Neural progenitor cell (in vitro differentiated cells): ENCODE measurements around the gene ATP11A.

Experiments used
- EZH2 ChIP-seq: fragments of 200-600 bp; sonication (generic); IDR thresholded peaks from 2 replicates; pipeline ENCODE4 v1.6.1; 2017; ENCODE audit warnings: antibody characterized with exemption, mild to moderate bottlenecking, moderate library complexity
- EZH2phosphoT487 ChIP-seq: fragments of 200-600 bp; sonication (generic); IDR thresholded peaks from 2 replicates; pipeline ENCODE4 v1.6.1; 2017; ENCODE audit warnings: antibody characterized with exemption
- TF ChIP-seq, protein P1 (sequence below): fragments of 200-600 bp; sonication (generic); IDR thresholded peaks from 2 replicates; pipeline ENCODE4 v1.5.1; 2017; ENCODE audit warnings: antibody characterized with exemption, mild to moderate bottlenecking

DNA sequence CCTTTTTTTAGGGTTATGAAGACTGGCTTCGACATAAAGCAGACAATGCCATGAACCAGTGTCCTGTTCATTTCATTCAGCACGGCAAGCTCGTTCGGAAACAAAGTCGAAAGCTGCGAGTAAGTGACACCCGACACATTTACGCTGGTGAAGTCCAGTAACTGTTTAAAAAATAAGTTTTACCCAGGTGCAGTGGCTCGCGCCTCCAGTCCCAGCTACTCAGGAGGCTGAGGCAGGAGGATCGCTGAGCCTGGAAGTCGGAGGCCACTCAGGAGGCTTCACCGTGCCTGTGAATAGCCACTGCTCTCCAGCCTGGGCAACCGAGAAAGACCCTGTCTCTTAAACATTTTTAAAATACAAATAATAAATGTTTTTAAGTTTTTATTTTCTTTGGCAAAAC lies 120.8 kb downstream of the ATP11A start:
- TF ChIP-seq, protein P1, sequence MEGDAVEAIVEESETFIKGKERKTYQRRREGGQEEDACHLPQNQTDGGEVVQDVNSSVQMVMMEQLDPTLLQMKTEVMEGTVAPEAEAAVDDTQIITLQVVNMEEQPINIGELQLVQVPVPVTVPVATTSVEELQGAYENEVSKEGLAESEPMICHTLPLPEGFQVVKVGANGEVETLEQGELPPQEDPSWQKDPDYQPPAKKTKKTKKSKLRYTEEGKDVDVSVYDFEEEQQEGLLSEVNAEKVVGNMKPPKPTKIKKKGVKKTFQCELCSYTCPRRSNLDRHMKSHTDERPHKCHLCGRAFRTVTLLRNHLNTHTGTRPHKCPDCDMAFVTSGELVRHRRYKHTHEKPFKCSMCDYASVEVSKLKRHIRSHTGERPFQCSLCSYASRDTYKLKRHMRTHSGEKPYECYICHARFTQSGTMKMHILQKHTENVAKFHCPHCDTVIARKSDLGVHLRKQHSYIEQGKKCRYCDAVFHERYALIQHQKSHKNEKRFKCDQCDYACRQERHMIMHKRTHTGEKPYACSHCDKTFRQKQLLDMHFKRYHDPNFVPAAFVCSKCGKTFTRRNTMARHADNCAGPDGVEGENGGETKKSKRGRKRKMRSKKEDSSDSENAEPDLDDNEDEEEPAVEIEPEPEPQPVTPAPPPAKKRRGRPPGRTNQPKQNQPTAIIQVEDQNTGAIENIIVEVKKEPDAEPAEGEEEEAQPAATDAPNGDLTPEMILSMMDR: no peak
- TF ChIP-seq EZH2 (no peak), EZH2phosphoT487 (no peak)
